Pancreas (tissue), 10 donors: Measurements from ENCODE around the gene COPS6. TPM values are rescaled to one million over a fixed set of nuclear protein-coding genes. Genes with fewer than 3 reads are reported as not detected.
A peak's percentile ranks its signal among the peaks of the same experiment; 100 is the strongest.

Source experiments
- ATAC-seq, 4 donors: fragments of 200-7000 bp; cut with Tn5 transposase; one replicate each; pipeline versions ENCODE4 v1.8.0 to v1.9.1; 2020; ENCODE audit warnings: mild to moderate bottlenecking in 4 of 4, moderate library complexity in 4 of 4
- DNase-seq, 6 donors: peaks; one replicate each; pipeline ENCODE4 v3.0.0-alpha.2; 2020
- FAIRE-seq: peaks from 2 replicates; lab custom pipeline; 2012; peaks lifted over from hg19 to GRCh38; lab: Jason Lieb, UNC
- H3K27ac ChIP-seq, 4 donors: fragments of 200-600 bp; sonication (generic); 1 replicate in 3 of 4; 2 replicates in 1 of 4; pipeline versions ENCODE4 v1.5.0 to v1.8.0; 2020
- H3K27me3 ChIP-seq, 4 donors: fragments of 200-600 bp; one replicate each; pipeline ENCODE4 v1.8.0; 2021
- H3K36me3 ChIP-seq, 3 donors: fragments of 200-600 bp; sonication (generic) in 1 of 3; one replicate each; pipeline versions ENCODE4 v1.5.0 to v1.8.0; 2020 to 2021
- H3K4me1 ChIP-seq, 3 donors: fragments of 200-600 bp; one replicate each; pipeline ENCODE4 v1.8.0; 2021
- H3K4me3 ChIP-seq, 4 donors: fragments of 200-600 bp; sonication (generic) in 2 of 4; one replicate each; pipeline versions ENCODE4 v1.5.0 to v1.8.0; 2020 to 2021
- H3K9me3 ChIP-seq, 4 donors: fragments of 200-600 bp; one replicate each; pipeline ENCODE4 v1.8.0; 2021
- WGBS, 2 donors: extraction: QIAGEN DNeasy Blood & Tissue Kit; methylation state at CpG; one replicate each; pipeline ENCODE4 v1.1.7; 2013; 5-methylcytosine and 5-hydroxymethylcytosine counted together
- intact Hi-C, 3 donors: fragments of 100-400 bp; cut with DNase I; formaldehyde crosslinking; loops; one replicate each; pipeline versions ENCODE4 v1.11.1 to v1.14.2; 2022
- polyA plus RNA-seq, 2 donors: library from polyadenylated mRNA; stranded (reverse); fragments of 200-250 nt; gene quantifications; one replicate each; pipeline ENCODE4 v1.2.3, GENCODE V29; 2013
- total RNA-seq, 6 donors: library from RNA; stranded (reverse); fragmentation: NEBNext Ultra II Directional in 4 of 6; extraction: Animal tissue kit (Norgen Biotek cat#: 25700) in 4 of 6; gene quantifications; one replicate each; pipeline versions ENCODE4 v1.2.1 to v1.2.4, GENCODE V29; 2021 to 2023
- TF ChIP-seq, protein P1 (sequence below), 4 donors: fragments of 200-600 bp; sonication (generic) in 3 of 4; IDR thresholded peaks; one replicate each; pipeline versions ENCODE4 v1.5.0 to v1.8.0; 2021; ENCODE audit warnings: antibody characterized with exemption in 4 of 4
- donor health status: healthy with polysubstance abuse.
- donor health status: DM: no; HTN: no; CAD: no; lungs with moderate emphysema.
- donor health status: DM: no; HTN: no; CAD: no.
- donor health status: control.
- donor health status: control.
- donor health status: Bipolar disorder and iron deficiency.
- donor health status: DM: yes; HTN: yes; CAD: no.
- donor health status: DM: no; HTN: no; CAD: no.
- donor health status: DM: no; HTN: no; CAD: no.
- donor health status: DM: yes; HTN: yes; CAD: no.

COPS6 gene
- total and polyA plus RNA-seq, 8 donors, result 34.6 to 82.0 (median 40.5) TPM

DNA sequence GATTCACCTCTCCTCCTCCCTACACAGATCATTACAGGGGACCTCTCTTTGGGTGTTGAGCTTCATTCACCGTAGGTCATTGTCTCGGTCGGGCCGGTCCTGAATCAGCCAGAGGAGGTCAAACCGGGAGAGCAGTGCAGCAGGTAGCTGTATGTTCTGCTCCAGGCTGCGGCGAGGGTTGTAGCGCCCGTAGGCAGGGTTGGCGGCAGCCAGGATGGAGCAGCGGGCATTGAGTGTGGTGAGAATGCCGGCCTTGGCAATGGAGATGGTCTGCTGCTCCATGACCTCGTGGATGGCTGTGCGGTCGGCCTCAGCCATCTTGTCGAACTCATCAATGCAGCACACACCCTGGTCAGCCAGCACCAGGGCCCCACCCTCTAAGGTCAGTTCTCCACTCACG lies 6.9 kb downstream of the COPS6 start:
- FAIRE-seq (no peak), DNase-seq (no peak), ATAC-seq (no peak)
- Histone ChIP-seq H3K4me3 (no peak overlapping the region), H3K36me3 (peaks cover 4 to 79% (median 38%) of the 10 kb centered on the region in 3 donors), H3K27me3 (no peaks in the 10 kb centered on the region), H3K27ac (no peak overlapping the region), H3K9me3 (no peaks in the 10 kb centered on the region), H3K4me1 (peaks cover 0 to 9% (median 4%) of the 10 kb centered on the region in 3 donors)
- 94% methylated on average over 17 of the region's 17 CpGs for WGBS, 2 donors
- TF ChIP-seq, protein P1, sequence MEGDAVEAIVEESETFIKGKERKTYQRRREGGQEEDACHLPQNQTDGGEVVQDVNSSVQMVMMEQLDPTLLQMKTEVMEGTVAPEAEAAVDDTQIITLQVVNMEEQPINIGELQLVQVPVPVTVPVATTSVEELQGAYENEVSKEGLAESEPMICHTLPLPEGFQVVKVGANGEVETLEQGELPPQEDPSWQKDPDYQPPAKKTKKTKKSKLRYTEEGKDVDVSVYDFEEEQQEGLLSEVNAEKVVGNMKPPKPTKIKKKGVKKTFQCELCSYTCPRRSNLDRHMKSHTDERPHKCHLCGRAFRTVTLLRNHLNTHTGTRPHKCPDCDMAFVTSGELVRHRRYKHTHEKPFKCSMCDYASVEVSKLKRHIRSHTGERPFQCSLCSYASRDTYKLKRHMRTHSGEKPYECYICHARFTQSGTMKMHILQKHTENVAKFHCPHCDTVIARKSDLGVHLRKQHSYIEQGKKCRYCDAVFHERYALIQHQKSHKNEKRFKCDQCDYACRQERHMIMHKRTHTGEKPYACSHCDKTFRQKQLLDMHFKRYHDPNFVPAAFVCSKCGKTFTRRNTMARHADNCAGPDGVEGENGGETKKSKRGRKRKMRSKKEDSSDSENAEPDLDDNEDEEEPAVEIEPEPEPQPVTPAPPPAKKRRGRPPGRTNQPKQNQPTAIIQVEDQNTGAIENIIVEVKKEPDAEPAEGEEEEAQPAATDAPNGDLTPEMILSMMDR (IDR thresholded peaks at IDR 0.05), result no peak
- intact Hi-C loops, result no loop called here

- Histone ChIP-seq H3K36me3 (peaks cover 4 to 53% (median 35%) of the 10 kb centered on the region in 3 donors), H3K4me3 (peak overlapping the region in 1 of 4 donors; percentile 88), H3K27me3 (no peaks in the 10 kb centered on the region), H3K27ac (no peak overlapping the region), H3K9me3 (no peaks in the 10 kb centered on the region), H3K4me1 (peaks cover 0 to 16% (median 4%) of the 10 kb centered on the region in 3 donors)
- WGBS, 2 donors, result 80 to 86% methylated on average over 10 of the region's 10 CpGs
- no peak for FAIRE-seq
- no peak for ATAC-seq
- no peak for DNase-seq
- TF ChIP-seq, protein P1 (IDR thresholded peaks at IDR 0.05), result no peak
- intact Hi-C loops, result no loop called here
Observed at GRCh38 chr7:100098913-100099312, 10.1 kb downstream of the COPS6 start.

GRCh38 chr7:100099452-100099851 lies 10.7 kb downstream of the COPS6 start:
- H3K36me3 ChIP-seq, result peaks cover 4 to 48% (median 31%) of the 10 kb centered on the region in 3 donors
- intact Hi-C loops, result no loop called here
- H3K27ac ChIP-seq, result no peak overlapping the region
- peaks cover 0 to 16% (median 4%) of the 10 kb centered on the region in 3 donors for H3K4me1 ChIP-seq
- DNase-seq (no peak), ATAC-seq (no peak), FAIRE-seq (no peak)
- TF ChIP-seq, protein P1 (IDR thresholded peaks at IDR 0.05), result no peak
- H3K27me3 ChIP-seq, result no peaks in the 10 kb centered on the region
- WGBS, 2 donors, result 53 to 64% methylated on average over 12 of the region's 12 CpGs
- peak overlapping the region in 3 of 4 donors; percentile 34 to 88 (median 73) for H3K4me3 ChIP-seq
- no peaks in the 10 kb centered on the region for H3K9me3 ChIP-seq

DNA sequence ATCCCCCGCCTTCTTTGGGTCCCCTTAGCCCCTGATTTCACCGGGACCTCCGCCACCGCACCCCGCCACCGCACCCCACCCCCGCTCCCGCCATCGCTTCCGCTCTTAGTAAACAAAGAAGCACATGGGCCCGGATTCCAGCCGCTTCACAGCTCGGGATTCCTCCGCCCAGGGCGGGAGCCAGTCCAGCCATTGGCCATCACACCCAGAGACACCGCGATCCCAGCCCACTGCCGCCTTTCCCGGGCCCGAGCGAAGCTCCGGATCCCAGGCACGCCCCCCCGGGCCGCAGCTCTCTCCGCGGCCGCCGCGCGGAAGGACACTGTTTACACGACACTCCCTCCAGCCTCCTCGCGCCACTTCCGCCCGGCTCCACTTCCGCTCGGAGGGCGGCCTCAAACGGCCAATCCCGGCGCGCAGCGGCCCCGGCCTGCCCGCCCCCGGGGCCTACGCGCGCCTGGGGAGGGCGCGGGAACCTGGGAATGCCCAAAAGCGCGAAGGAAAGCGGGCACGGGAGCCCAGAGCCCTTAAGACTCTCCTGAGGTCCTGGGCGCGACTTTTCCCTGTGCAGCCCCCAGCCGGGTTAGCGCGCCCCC lies 11.7 kb downstream of the COPS6 start:
- DNase-seq, result peak; percentile 92 to 97 (median 94)
- ATAC-seq, result peak; percentile 88 to 95 (median 90)
- Histone ChIP-seq H3K9me3 (no peaks in the 10 kb centered on the region), H3K36me3 (peaks cover 4 to 40% (median 27%) of the 10 kb centered on the region in 3 donors), H3K4me1 (peaks cover 0 to 16% (median 4%) of the 10 kb centered on the region in 3 donors), H3K27me3 (no peaks in the 10 kb centered on the region), H3K27ac (peak overlapping the region; percentile 56 to 91 (median 88)), H3K4me3 (peak overlapping the region; percentile 34 to 91 (median 80))
- intact Hi-C loops, result no loop called here
- TF ChIP-seq, protein P1 (IDR thresholded peaks at IDR 0.05), result no peak
- 0 to 1% methylated on average over 45 to 61 of the region's 61 CpGs for WGBS, 2 donors
- FAIRE-seq, result no peak
